Superior temporal gyrus (tissue), 1 donor: Measurements from ENCODE around the gene WWC1.
"Not testable (repeated sequence)": the region's sequence is repeated elsewhere in the genome, so short reads cannot be mapped to it uniquely, and the experiment has no call there.

Source experiments
- DNase-seq: peaks from one replicate; pipeline ENCODE4 v3.0.0-alpha.2; 2016; ENCODE audit errors: extremely low spot score

Gene WWC1

GRCh38 chr5:168308976-168309598 is 17.6 kb downstream of the WWC1 start:
- no peak for DNase-seq

DNA sequence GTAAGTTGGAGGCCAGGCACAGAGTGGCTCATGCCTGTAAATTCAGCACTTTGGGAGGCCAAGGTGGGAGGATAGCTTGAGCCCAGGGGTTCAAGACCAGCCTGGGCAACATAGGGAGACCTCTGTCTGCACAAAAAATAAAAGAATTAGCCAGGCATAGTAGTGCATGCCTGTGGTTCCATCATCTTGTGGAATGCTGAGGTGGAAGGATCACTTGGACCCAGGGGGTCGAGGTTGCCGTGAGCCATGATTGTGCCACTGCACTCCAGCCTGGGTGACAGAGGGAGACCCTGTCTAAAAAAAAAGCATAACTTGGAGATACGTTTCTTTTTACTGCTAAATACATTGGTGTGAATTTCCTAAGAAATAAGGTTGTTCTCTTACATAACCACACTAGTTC is 19.1 kb downstream of the WWC1 start:
- not testable (repeated sequence) for DNase-seq

DNA sequence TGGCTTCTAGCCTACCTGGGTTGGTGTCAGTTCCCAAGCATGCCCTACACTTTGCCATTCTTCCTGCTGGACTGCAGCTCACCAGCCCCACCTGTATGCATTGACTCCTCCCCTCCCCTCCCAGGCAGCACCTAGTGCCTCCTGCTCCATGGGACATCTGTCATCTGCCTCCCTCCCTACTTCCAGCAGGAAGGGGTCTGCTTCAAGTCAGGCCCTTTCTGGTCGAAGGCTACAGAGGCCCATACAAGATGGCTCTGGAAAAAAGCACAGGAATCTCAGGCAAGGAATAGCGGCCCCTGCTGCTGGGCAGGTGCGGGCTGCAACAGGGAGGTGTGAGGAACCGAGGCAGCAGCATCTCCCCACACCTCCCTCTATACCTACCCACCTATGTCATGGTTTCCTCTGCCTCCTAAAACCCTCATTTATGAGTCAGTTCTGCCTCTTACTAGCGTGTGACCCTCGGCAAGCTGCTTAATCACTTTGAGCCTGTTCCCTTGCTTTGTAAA is 19.7 kb downstream of the WWC1 start:
- no peak for DNase-seq

GRCh38 chr5:168312606-168313295 is 21.3 kb downstream of the WWC1 start:
- DNase-seq, result no peak

DNA sequence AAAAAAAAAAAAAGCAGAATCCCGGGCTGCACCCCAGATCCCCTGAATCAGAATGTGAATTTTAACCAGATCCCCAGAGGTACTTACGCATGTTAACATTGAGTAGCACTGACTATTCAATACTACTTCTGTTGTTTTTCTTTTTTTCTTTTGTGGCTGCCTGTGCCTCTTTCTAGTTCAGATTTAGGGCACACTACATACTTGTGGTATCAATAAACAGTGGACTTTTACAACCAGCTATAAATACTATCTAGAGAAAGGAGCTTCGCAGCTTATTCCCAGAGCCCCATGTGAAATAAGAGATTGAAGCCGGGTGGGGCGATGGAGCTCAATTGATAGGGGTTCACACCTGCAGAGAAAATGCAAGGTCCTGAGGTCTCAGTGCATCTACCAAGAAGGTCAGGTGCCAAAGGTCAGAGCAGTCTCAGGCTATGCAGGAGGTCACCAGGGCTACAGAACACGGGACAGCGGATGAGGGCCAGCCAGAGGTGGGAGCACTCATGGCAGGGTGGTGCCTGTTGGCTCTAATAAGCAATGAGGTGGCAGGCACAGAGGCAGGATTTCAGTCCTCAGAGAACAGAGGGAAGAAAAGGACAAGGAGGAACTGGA is 22.3 kb downstream of the WWC1 start:
- no peak for DNase-seq

- DNase-seq, result no peak
These were observed 23.4 kb downstream of the WWC1 start for GRCh38 chr5:168314735-168315411.

DNA sequence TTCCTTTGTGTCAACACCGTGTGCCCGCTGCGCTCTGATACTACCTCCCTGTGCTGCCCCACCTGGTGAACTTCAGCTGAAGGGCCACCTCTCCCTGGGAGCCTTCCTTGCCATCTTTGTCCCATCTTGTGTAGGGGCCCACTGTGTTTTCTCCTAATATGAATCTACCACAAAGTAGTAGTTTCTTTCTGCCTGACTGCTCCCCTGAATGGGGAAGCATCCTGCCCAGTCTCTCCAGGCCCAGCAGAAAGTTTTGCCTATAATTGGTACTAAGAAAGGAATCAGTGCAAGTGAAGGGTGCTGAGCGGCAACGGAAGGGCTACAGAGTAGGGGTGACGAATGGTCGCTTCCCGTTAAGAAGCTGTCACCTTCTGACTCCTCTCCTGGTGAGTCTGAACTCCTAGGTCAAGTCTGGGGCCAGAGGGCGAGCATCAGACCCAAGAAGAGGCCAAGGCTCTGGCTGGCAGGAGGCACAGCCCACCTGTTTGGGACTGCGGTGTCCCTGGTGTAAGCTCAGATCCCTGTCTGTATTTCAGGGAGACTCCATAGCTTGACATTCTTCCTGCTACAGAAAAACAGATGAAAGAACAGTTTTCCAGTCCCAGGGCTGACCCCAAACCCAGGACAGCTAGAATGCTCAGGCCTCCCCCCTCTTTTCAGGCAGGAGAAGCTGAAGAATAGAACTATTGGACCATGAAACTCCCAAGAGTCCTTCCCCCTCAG is 24.1 kb downstream of the WWC1 start:
- no peak for DNase-seq

GRCh38 chr5:168316139-168316578 is 24.7 kb downstream of the WWC1 start:
- no peak for DNase-seq

DNA sequence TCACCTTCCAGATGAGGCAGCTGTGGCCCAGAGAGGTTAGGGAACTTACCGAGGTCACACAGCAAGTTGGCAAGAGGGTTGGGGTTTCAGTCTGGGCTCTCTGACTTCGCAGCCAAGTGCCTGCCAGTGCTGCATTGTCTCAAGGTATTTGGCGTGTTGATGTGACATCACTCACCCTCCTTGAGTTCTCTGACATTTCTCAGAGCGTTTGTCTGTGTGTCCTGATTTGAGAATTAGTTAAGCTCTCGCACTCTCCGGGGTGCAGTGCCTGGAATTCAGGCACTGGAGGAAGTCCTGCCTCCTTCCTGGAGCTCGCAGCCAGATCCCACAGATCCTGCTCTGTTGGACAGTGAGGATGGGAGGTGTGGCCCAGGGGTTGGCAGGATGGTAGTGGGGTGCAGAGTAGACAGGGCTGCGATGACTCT is 25.7 kb downstream of the WWC1 start:
- DNase-seq, result no peak

- DNase-seq, result no peak
These were observed 26.2 kb downstream of the WWC1 start for GRCh38 chr5:168317521-168318147.

GRCh38 chr5:168318240-168318639 is 26.8 kb downstream of the WWC1 start:
- no peak for DNase-seq

GRCh38 chr5:168319774-168320173 is 28.3 kb downstream of the WWC1 start:
- DNase-seq, result no peak

- no peak for DNase-seq
These were observed 29.4 kb downstream of the WWC1 start for GRCh38 chr5:168320805-168321204.

DNA sequence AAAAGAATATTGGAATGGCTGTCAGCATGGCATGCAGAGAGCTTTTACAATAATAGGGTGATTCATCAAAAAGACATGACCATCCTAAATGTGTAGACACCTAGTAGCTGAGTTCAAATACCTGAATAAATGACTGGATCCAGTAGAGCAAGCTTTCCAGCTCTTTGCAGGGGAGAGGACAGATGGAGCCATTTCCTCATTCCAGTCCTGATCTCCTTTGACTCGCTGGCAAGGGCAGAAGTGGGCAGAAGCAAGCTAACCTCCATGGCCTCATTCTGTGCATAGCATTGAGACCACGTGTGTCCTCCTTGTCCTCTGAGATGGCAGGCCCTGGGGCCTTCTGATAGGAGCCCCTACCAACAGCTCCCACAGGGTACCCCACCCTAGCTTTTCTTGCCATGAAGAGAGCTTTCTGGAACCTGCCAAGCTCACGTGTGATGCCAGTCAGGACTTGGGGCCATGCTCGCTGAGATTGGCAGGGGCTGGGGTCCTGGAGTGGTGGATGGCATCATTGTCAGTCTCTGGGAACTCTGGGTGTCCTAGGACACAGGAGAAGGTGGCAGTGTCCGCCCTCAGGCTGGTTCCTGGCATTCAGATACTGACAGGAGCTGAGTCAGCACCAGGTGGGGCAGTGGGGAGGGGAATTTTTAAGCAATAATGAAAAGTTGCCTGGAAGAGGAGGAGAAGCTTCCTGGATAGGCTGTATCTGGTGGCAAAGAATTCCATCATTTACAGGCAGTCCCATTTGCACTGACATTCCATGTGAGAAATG is 33.6 kb downstream of the WWC1 start:
- no peak for DNase-seq

DNA sequence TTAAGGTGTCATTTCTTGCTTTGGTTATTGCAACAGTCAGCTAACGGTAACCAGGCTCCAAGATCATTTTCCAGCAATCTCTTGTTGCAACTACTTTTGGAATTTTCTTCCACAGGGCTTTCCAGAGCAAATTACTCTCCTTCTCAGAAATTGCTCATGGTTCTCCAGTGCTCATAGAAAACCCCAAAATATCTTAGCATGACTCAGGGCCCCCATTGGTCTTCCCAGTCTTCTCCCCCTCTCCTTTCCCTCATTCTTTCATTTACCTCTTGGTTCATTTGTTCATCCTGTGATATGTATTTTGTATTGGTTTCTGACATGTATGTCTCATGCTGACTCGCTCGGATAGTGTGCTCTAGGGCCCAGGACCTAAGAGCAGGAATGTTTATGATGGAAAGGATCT is 35.6 kb downstream of the WWC1 start:
- no peak for DNase-seq

DNA sequence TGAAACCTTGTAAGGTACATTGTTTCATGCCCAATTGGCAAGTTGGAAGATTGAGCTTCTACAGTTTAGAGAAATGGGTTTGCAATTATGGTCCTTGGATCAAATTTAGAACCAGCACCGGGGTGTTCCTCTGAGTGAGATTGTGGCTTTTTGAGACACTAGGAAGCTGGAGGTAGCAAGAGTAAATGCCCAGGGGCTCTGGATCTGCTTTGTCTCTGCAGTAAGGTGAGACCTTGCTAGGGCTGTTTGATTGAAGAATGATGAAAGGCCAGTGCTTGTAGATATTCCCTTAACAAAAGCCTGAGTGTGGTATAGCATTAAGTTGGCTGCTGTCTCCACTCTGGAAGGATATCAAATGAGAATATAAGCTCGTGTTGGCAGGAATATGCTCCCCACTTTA is 36.0 kb downstream of the WWC1 start:
- no peak for DNase-seq

- no peak for DNase-seq
These were observed 36.5 kb downstream of the WWC1 start for GRCh38 chr5:168327994-168328393.

- no peak for DNase-seq
These were observed 37.4 kb downstream of the WWC1 start for GRCh38 chr5:168328814-168329213.

GRCh38 chr5:168329302-168329701 is 37.9 kb downstream of the WWC1 start:
- DNase-seq, result no peak

- DNase-seq, result no peak
These were observed 40.6 kb downstream of the WWC1 start for GRCh38 chr5:168332042-168332441.
